K562 (cell line): Measurements from ENCODE around the gene MIB2. TPM values are rescaled to one million over a fixed set of nuclear protein-coding genes. Genes with fewer than 3 reads are reported as not detected.

Experiments used
- BACH1 ChIP-seq: fragments of 200-800 bp; sonication (Bioruptor generic); IDR thresholded peaks from 2 replicates; pipeline ENCODE4 v1.6.1; 2016; ENCODE audit warnings: missing genetic modification characterization, missing compliant biosample characterization
- FOXK1 ChIP-seq: sonication (generic); formaldehyde crosslinking; IDR thresholded peaks from 2 replicates; pipeline ENCODE4 v1.8.0; 2022; ENCODE audit warnings: missing genetic modification reagents, mild to moderate bottlenecking, borderline replicate concordance
- HDAC8 ChIP-seq: fragments of 450-650 bp; IDR thresholded peaks from 2 replicates; pipeline ENCODE4 v1.6.1; 2016; ENCODE audit warnings: mild to moderate bottlenecking, missing genetic modification characterization, moderate library complexity, missing compliant biosample characterization
- KDM2B ChIP-seq: fragments of 250-450 bp; sonication (Bioruptor Pico); IDR thresholded peaks from 2 replicates; pipeline ENCODE4 v1.8.0; 2021; ENCODE audit warnings: mild to moderate bottlenecking, moderate library complexity
- MEF2D ChIP-seq: conservative IDR thresholded peaks from 2 replicates; pipeline ENCODE4 v1.6.1; 2016; ENCODE audit warnings: low read depth, missing genetic modification characterization, missing compliant biosample characterization
- OTX1 ChIP-seq: fragments of 450-650 bp; formaldehyde crosslinking; IDR thresholded peaks from 2 replicates; pipeline ENCODE4 v1.4.0; 2022; ENCODE audit warnings: mild to moderate bottlenecking
- PTRF ChIP-seq: fragments of 450-650 bp; IDR thresholded peaks from 2 replicates; pipeline ENCODE4 v1.6.1; 2016; ENCODE audit warnings: mild to moderate bottlenecking, missing genetic modification characterization, missing compliant biosample characterization
- RFX1 ChIP-seq: fragments of 450-650 bp; IDR thresholded peaks from 2 replicates; pipeline ENCODE4 v1.6.1; 2016; ENCODE audit warnings: mild to moderate bottlenecking, moderate library complexity
- ZNF217 ChIP-seq: sonication (generic); formaldehyde crosslinking; IDR thresholded peaks from 2 replicates; pipeline ENCODE4 v1.8.0; 2022; ENCODE audit warnings: mild to moderate bottlenecking, missing genetic modification reagents
- ZNF41 ChIP-seq: fragments of 250-450 bp; sonication (Bioruptor Pico); conservative IDR thresholded peaks from 2 replicates; pipeline ENCODE4 v1.4.0; 2020; ENCODE audit warnings: mild to moderate bottlenecking
- ZNF507 ChIP-seq: conservative IDR thresholded peaks from 2 replicates; pipeline ENCODE4 v1.6.1; 2017; ENCODE audit warnings: missing genetic modification characterization, missing compliant biosample characterization
- ZNF583 ChIP-seq: fragments of 250-450 bp; sonication (Bioruptor Pico); IDR thresholded peaks from 2 replicates; pipeline ENCODE4 v1.4.0; 2020
- ZNF79 ChIP-seq: fragments of 250-450 bp; sonication (Bioruptor Pico); IDR thresholded peaks from 2 replicates; pipeline ENCODE4 v1.4.0; 2020; ENCODE audit warnings: low read depth, mild to moderate bottlenecking, moderate library complexity
- polyA plus RNA-seq, 8 experiments: library from polyadenylated mRNA; depleted of rRNA in 4 of 8; stranded (reverse) in 5 of 8; unstranded in 3 of 8; fragments of >200 nt; fragmentation: Nextera tagmentation in 2 of 8; fragmentation: Illumina TruSeq in 1 of 8; extraction: Ambion mirVana in 2 of 8; extraction: Trizol in 1 of 8; gene quantifications; 2 replicates each; pipeline versions ENCODE4 v1.2.1 to v1.2.3, GENCODE V29; 2011 to 2014; ENCODE audit warnings: inconsistent platforms in 1 of 8, missing spikeins in 1 of 8
- total RNA-seq, 7 experiments: library from RNA; depleted of rRNA in 6 of 7; stranded (reverse); fragments of >200 nt in 6 of 7; fragmentation: Illumina TruSeq in 2 of 7; extraction: Trizol in 2 of 7; gene quantifications; 2 replicates each; pipeline versions ENCODE4 v1.2.1 to v1.2.3, GENCODE V29; 2011 to 2021; ENCODE audit warnings: low replicate concordance in 1 of 7
- TF ChIP-seq, protein P1 (sequence below): fragments of 200-800 bp; sonication (Bioruptor generic); IDR thresholded peaks from 2 replicates; pipeline ENCODE4 v1.6.1; 2016; ENCODE audit warnings: missing genetic modification characterization, missing compliant biosample characterization
- TF ChIP-seq, protein P2 (sequence below): fragments of 250-450 bp; sonication (Bioruptor Pico); IDR thresholded peaks from 2 replicates; pipeline ENCODE4 v1.4.0; 2020
- TF ChIP-seq, protein P3 (sequence below): fragments of 200-800 bp; sonication (Bioruptor generic); IDR thresholded peaks from 2 replicates; pipeline ENCODE4 v1.6.1; 2017; ENCODE audit warnings: missing genetic modification characterization, missing compliant biosample characterization
- TF ChIP-seq, protein P4 (sequence below): fragments of 450-650 bp; formaldehyde crosslinking; IDR thresholded peaks from 2 replicates; pipeline ENCODE4 v1.4.0; 2020; ENCODE audit warnings: mild to moderate bottlenecking, moderate library complexity

MIB2 gene
- total and polyA plus RNA-seq, 9 of the 15 experiments (the other 6 are each of a cell fraction or from before 2014, with no cell fraction given), result 0.04 to 17.0 (median 4.9) TPM; not detected in 1

DNA sequence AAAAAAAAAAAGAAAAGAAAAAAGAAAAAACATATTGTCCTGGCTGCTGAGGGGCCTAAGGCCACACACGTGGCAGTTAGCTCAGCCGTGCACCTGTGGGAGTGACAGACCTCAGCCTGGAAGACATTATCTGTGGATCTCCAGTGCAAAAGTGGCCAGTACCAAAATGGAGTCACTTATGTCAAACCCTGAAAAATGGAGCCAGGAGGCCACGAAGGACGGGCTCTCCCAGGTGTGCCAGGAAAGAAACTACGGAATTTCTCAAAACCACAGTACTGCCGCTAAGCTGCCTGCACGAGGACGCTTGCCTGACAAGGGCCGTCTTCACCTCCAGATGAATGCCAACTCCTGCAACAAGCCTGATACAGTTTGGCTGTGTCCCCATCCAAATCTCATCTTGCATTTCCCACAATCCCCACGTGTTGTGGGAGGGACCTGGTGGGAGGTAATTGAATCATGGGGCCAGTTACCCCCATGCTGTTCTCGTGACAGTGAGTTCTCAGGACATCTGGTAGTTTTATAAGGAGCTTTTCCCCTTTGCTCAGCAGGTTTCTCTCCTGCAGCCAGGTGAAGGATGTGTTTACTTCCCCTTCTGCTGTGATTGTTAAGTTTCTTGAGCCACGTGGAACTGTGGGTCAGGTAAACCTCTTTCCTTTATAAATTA, 5.3 kb upstream of the MIB2 start (continued):
- TF ChIP-seq, protein P1, sequence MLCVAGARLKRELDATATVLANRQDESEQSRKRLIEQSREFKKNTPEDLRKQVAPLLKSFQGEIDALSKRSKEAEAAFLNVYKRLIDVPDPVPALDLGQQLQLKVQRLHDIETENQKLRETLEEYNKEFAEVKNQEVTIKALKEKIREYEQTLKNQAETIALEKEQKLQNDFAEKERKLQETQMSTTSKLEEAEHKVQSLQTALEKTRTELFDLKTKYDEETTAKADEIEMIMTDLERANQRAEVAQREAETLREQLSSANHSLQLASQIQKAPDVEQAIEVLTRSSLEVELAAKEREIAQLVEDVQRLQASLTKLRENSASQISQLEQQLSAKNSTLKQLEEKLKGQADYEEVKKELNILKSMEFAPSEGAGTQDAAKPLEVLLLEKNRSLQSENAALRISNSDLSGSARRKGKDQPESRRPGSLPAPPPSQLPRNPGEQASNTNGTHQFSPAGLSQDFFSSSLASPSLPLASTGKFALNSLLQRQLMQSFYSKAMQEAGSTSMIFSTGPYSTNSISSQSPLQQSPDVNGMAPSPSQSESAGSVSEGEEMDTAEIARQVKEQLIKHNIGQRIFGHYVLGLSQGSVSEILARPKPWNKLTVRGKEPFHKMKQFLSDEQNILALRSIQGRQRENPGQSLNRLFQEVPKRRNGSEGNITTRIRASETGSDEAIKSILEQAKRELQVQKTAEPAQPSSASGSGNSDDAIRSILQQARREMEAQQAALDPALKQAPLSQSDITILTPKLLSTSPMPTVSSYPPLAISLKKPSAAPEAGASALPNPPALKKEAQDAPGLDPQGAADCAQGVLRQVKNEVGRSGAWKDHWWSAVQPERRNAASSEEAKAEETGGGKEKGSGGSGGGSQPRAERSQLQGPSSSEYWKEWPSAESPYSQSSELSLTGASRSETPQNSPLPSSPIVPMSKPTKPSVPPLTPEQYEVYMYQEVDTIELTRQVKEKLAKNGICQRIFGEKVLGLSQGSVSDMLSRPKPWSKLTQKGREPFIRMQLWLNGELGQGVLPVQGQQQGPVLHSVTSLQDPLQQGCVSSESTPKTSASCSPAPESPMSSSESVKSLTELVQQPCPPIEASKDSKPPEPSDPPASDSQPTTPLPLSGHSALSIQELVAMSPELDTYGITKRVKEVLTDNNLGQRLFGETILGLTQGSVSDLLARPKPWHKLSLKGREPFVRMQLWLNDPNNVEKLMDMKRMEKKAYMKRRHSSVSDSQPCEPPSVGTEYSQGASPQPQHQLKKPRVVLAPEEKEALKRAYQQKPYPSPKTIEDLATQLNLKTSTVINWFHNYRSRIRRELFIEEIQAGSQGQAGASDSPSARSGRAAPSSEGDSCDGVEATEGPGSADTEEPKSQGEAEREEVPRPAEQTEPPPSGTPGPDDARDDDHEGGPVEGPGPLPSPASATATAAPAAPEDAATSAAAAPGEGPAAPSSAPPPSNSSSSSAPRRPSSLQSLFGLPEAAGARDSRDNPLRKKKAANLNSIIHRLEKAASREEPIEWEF (CRISPR knock-in tag), result peak; percentile 94
- TF ChIP-seq KDM2B (0 out of 2 replicates have a peak, but pooled peaks have one; percentile 34), ZNF507 (peak; percentile 51), BACH1 (tag) (no peak; the same call in 1 of the 2 replicates), OTX1 (CRISPR knock-in tag) (0 out of 2 replicates have a peak, but pooled peaks have one; percentile 64), PTRF (tag) (peak; percentile 94), ZNF217 (no peak), FOXK1 (CRISPR knock-in tag) (no peak), ZNF79 (peak; percentile 71; the same call in 1 of the 2 replicates), MEF2D (peak; percentile 96), ZNF583 (CRISPR knock-in tag) (peak; percentile 96), RFX1 (no peak), HDAC8 (tag) (peak; percentile 99), ZNF41 (CRISPR knock-in tag) (peak; percentile 91)
- TF ChIP-seq, protein P2, sequence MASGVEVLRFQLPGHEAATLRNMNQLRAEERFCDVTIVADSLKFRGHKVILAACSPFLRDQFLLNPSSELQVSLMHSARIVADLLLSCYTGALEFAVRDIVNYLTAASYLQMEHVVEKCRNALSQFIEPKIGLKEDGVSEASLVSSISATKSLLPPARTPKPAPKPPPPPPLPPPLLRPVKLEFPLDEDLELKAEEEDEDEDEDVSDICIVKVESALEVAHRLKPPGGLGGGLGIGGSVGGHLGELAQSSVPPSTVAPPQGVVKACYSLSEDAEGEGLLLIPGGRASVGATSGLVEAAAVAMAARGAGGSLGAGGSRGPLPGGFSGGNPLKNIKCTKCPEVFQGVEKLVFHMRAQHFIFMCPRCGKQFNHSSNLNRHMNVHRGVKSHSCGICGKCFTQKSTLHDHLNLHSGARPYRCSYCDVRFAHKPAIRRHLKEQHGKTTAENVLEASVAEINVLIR (CRISPR knock-in tag), result peak; percentile 67
- TF ChIP-seq, protein P3, sequence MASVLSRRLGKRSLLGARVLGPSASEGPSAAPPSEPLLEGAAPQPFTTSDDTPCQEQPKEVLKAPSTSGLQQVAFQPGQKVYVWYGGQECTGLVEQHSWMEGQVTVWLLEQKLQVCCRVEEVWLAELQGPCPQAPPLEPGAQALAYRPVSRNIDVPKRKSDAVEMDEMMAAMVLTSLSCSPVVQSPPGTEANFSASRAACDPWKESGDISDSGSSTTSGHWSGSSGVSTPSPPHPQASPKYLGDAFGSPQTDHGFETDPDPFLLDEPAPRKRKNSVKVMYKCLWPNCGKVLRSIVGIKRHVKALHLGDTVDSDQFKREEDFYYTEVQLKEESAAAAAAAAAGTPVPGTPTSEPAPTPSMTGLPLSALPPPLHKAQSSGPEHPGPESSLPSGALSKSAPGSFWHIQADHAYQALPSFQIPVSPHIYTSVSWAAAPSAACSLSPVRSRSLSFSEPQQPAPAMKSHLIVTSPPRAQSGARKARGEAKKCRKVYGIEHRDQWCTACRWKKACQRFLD (CRISPR knock-in tag), result peak; percentile 98
- TF ChIP-seq, protein P4, sequence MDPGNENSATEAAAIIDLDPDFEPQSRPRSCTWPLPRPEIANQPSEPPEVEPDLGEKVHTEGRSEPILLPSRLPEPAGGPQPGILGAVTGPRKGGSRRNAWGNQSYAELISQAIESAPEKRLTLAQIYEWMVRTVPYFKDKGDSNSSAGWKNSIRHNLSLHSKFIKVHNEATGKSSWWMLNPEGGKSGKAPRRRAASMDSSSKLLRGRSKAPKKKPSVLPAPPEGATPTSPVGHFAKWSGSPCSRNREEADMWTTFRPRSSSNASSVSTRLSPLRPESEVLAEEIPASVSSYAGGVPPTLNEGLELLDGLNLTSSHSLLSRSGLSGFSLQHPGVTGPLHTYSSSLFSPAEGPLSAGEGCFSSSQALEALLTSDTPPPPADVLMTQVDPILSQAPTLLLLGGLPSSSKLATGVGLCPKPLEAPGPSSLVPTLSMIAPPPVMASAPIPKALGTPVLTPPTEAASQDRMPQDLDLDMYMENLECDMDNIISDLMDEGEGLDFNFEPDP, result peak; percentile 84; the same call in 1 of the 2 replicates
